HEK293T (cell line): ENCODE data around the gene ABHD12.

Source experiments
- ARNT ChIP-seq: fragments of 450-650 bp; IDR thresholded peaks from 2 replicates; pipeline ENCODE4 v1.6.1; 2017; ENCODE audit warnings: mild to moderate bottlenecking
- BHLHE40 ChIP-seq: fragments of 450-650 bp; IDR thresholded peaks from 2 replicates; pipeline ENCODE4 v1.6.1; 2016; ENCODE audit warnings: mild to moderate bottlenecking, moderate library complexity, borderline replicate concordance
- ELF4 ChIP-seq: fragments of 450-650 bp; IDR thresholded peaks from 2 replicates; pipeline ENCODE4 v1.6.1; 2017; ENCODE audit warnings: antibody characterized with exemption
- FOXA1 ChIP-seq: fragments of 450-650 bp; IDR thresholded peaks from 2 replicates; pipeline ENCODE4 v1.6.1; 2016; ENCODE audit warnings: mild to moderate bottlenecking
- FOXM1 ChIP-seq: fragments of 450-650 bp; IDR thresholded peaks from 2 replicates; pipeline ENCODE4 v1.6.1; 2017; ENCODE audit warnings: mild to moderate bottlenecking, borderline replicate concordance
- LEF1 ChIP-seq: fragments of 450-650 bp; IDR thresholded peaks from 2 replicates; pipeline ENCODE4 v1.6.1; 2017; ENCODE audit warnings: mild to moderate bottlenecking, borderline replicate concordance
- PKNOX1 ChIP-seq: fragments of 450-650 bp; IDR thresholded peaks from 2 replicates; pipeline ENCODE4 v1.6.1; 2016
- SP1 ChIP-seq: fragments of 450-650 bp; IDR thresholded peaks from 2 replicates; pipeline ENCODE4 v1.6.1; 2017
- TARDBP ChIP-seq: fragments of 450-650 bp; IDR thresholded peaks from 2 replicates; pipeline ENCODE4 v1.6.1; 2016
- ZNF384 ChIP-seq: fragments of 450-650 bp; IDR thresholded peaks from 2 replicates; pipeline ENCODE4 v1.6.1; 2016

- no peak for TF ChIP-seq SP1
- TF ChIP-seq BHLHE40: no peak
- TF ChIP-seq FOXA1: no peak
- no peak for TF ChIP-seq ELF4
- TF ChIP-seq PKNOX1: no peak
- TF ChIP-seq FOXM1: no peak
- TF ChIP-seq ZNF384: no peak
- no peak for TF ChIP-seq TARDBP
- no peak for TF ChIP-seq ARNT
- TF ChIP-seq LEF1: no peak
These were observed 102.9 kb downstream of the ABHD12 start for GRCh38 chr20:25287631-25288290.
